Erythroblast (primary cell): ENCODE data around the gene FASTK.

Source experiments
- GATA1 ChIP-seq: IDR thresholded peaks from 2 replicates; pipeline ENCODE4 v1.6.1; 2011; ENCODE audit warnings: low read depth, mild to moderate bottlenecking, control low read depth, low read length, moderate library complexity
- POLR2A ChIP-seq: IDR thresholded peaks from 2 replicates; pipeline ENCODE4 v1.6.1; 2011; ENCODE audit warnings: mild to moderate bottlenecking, low read length

DNA sequence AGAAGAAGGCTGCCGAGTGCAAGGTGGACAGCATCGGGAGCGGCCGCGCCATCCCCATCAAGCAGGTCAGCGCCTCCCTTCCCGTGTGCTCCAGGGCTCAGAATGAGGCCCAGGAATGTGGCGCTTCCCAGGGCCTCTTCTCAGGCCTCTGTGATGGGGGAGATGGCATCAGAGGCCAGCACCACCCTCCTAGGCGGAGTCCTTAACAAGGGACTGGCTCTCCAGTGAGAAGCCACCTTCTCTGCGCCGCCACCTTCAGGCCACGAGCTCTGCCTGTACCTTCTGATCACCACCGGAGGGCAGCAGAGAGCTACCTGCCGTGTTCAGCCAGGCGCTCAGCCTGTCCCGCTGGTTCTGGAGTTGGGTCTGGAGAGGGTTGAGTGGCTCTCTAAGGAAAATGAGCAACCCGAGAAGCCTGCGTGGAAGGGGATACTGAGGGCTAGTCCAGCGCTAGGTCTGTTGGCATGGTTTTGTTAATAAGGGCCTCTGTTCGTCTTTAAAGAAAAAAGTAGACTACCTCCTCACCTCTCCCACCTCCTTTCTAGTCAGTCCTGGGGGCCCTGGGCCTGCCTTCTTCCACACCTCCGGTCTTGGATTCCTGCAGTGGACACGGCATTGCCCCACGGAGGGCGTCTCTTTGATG is 43.3 kb upstream of the FASTK start:
- TF ChIP-seq POLR2A = no peak
- TF ChIP-seq GATA1 = no peak
